ENCODE measurements around the gene SHQ1.

GRCh38 chr3:72820415-72820814 lies 27.8 kb downstream of the SHQ1 start:
- TF ChIP-seq POLR2A (IDR thresholded peaks at IDR 0.05; ENCODE audit: low read length) (no peak), GATA1 (IDR thresholded peaks at IDR 0.05; ENCODE audit: low read depth, low read length) (no peak)

Measured in erythroblast (primary cell).